Measurements from ENCODE around the gene RNF152.

RNF152 gene

DNA sequence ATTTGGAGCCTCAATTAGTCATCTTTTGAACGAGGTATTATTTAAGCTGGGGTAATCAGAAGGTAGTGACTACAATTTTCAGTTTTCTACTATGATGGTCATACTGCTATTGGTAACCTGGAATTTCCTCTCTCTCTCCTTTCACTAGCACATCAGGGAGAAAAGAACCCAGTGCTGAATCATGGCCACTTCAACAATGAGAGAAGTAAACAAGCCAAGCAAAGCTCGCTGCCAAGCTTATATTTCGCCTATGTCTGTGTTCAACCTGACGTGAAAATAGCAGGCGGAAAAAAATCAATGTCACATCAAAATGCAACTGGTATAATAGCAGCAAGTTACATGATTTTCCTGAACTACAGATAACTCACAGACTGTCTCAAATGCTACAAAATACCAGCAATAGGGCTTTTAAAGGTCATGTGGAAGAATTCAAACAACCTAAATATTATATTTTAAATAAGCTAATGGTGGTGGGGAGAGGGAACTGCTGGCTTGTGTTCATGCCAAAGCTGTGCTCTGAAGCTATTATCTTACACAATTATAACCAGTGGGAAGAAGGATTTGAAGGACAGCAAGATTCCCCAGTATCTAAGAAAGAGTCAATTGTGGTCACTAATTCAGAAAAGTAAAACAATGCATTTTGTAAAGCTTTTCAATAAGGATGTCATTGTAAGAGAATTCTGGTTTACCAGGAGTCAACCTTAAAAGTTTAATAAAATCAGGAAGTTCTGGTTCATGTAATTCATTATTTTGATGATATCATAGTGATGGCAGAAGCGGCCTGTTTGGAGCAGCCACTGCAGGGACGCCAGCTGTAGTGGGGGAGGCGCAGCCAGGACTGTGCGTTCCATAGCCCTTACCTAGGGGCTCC, 38.0 kb downstream of the RNF152 start:
- DNase-seq (ENCODE audit: low spot score), result no peak

GRCh38 chr18:61853855-61854254, 39.0 kb downstream of the RNF152 start:
- DNase-seq (ENCODE audit: low spot score), result no peak

- no peak for DNase-seq (ENCODE audit: low spot score)
These were observed 40.3 kb downstream of the RNF152 start for GRCh38 chr18:61852496-61852895.

GRCh38 chr18:61851940-61852451, 40.8 kb downstream of the RNF152 start:
- no peak for DNase-seq (ENCODE audit: low spot score)

GRCh38 chr18:61851279-61851678, 41.5 kb downstream of the RNF152 start:
- DNase-seq (ENCODE audit: low spot score), result no peak

DNA sequence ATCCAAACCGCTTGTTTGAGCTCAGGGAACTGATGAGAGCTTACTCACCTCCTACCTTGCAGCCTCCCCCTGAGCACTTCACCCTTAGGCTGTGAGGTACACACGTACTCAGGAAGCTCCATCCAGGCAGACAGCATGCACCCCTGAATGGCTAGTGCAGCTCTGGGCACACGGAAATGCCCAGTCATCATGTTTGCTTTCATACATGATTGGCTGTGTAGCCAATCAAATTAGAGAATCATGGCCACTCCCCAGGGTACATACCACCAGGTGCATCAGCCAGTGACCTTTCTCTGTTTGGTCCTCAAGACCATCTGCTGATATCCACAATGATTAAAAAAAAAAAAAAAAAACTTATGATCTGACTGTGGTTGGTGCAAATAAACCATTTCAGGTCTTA, 42.1 kb downstream of the RNF152 start:
- no peak for DNase-seq (ENCODE audit: low spot score)

DNA sequence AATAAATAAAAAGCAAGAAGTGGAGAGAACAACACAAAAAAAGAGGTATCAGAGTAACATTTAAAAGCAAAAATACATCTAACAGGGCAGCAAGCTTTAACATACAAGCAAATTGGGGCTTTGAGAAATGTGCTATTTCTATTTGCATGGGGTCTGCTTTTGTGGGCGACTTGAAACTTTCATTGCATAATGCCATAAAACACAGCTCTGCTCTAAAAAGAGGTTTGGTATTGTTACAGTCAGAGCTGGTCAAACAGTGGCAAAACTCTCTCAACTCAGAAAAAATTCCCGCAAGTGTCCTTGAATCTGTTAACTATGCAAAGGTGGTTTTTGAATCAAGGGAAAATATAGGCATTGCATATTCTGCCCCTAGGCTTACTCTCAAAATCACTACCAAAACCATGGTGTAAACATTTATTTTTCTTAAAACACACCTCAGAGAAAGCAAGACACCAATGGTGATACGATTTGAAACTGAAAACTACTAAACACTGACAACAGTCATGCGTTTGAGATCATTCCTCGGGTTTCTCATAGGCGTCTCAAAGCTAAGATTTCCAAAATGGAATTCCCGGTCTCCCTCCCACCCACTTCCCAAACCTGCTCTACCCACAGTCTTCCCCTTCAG, 45.5 kb downstream of the RNF152 start:
- no peak for DNase-seq (ENCODE audit: low spot score)

DNA sequence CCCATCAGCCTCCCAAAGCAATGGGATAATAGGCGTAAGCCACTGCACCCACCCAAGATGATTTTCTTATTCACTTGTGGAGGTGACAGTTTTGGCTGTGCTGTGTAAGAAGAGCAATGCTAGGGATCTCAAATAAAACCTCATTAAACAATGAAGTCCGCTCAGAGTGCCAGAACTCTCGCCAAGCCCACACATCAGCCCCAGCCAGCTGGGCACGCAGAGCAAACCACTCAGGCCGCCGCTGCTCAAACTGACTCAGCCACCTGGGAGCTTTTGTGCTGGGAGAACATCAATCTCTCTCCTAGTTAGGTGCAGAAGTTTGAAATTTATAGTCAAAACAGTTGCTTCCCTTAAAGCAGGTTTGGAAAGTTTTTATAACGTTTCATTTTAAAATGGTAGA, 47.6 kb downstream of the RNF152 start:
- no peak for DNase-seq (ENCODE audit: low spot score)

- no peak for DNase-seq (ENCODE audit: low spot score)
These were observed 48.1 kb downstream of the RNF152 start for GRCh38 chr18:61844726-61845125.

GRCh38 chr18:61842146-61842545, 50.7 kb downstream of the RNF152 start:
- DNase-seq (ENCODE audit: low spot score), result no peak

DNA sequence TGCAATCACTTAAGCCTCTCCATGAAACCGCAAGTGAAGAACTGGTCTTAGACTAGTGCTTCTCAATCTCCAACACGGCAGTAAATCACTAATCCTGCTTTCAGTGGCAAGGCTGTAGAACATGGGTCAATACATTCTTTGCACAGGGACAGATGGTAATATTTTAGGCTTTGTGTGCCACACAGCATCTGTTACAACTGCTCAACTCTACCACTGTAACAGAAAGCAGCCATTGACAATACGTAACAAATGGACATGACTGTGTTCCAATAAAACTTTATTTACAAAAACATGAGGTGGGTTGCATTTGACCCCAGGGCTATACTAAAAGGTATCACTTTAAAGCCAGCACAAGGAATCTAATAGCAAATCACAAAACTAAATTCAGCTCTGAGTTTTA, 51.1 kb downstream of the RNF152 start:
- no peak for DNase-seq (ENCODE audit: low spot score)

- DNase-seq (ENCODE audit: low spot score), result no peak
These were observed 52.5 kb downstream of the RNF152 start for GRCh38 chr18:61840324-61840723.

DNA sequence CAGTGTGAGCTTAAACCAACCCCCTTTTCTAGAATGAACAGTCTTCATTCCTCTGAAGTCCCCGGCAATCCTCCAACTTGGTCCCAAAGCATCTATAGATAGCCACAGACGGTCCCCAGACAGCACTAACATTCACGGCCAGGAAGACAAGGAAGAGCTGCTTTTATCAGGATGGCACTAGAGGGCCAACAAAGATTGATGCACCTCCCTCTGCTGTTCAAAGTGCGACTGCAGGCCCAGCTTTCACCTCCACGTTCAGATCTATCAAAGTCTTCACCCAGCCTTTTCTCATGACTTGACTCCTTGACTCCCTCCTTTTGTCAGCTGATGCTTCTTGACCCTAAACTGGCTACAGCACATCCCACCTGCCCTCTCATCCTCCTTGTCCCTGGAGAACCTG, 54.3 kb downstream of the RNF152 start:
- no peak for DNase-seq (ENCODE audit: low spot score)

- no peak for DNase-seq (ENCODE audit: low spot score)
These were observed 58.8 kb downstream of the RNF152 start for GRCh38 chr18:61833978-61834377.

GRCh38 chr18:61833387-61833786, 59.4 kb downstream of the RNF152 start:
- DNase-seq (ENCODE audit: low spot score), result no peak

GRCh38 chr18:61832858-61833257, 59.9 kb downstream of the RNF152 start:
- DNase-seq (ENCODE audit: low spot score), result no peak

DNA sequence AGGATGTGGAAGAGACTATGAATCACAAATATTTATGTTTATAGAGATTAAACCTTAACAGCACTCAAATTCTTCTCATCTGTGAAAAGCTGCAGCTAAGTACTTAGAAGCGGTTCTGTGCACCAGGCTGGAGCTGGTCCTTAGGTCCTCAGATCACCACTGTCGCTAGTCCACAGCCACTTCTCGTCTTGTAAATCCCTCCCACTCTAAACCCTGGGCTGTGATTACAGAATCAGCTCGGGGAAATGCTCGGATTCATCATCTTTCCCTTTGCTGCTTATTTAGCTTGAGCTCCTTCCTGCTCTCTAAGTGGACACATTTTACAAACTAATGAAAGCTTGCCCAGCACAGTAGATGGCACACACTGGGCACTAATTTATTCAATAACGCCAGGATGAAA, 61.7 kb downstream of the RNF152 start:
- DNase-seq (ENCODE audit: low spot score), result no peak

GRCh38 chr18:61829108-61829507, 63.7 kb downstream of the RNF152 start:
- no peak for DNase-seq (ENCODE audit: low spot score)

GRCh38 chr18:61827591-61827990, 65.2 kb downstream of the RNF152 start:
- DNase-seq (ENCODE audit: low spot score), result no peak

- no peak for DNase-seq (ENCODE audit: low spot score)
These were observed 67.4 kb downstream of the RNF152 start for GRCh38 chr18:61825386-61825785.

- no peak for DNase-seq (ENCODE audit: low spot score)
These were observed 68.0 kb downstream of the RNF152 start for GRCh38 chr18:61824733-61825363.

DNA sequence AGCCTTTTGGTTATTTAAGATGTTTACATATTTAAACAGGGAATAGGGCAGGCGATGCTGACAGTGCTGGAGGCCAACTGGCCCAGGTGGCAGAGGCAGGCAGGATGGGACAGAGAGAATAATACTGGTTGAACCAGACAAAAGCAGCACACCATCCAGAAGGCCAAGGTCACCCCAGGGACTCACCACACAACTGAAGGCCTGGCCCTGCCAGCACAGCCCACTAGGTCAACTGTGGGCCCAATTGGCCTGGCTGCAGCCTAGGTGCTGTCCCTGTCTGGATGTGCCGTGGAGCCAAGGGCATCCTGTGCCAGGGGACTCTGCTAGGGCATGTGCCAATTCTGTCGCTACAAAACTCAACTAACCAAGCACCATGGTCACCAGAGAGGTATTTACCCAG, 69.2 kb downstream of the RNF152 start:
- no peak for DNase-seq (ENCODE audit: low spot score)

DNA sequence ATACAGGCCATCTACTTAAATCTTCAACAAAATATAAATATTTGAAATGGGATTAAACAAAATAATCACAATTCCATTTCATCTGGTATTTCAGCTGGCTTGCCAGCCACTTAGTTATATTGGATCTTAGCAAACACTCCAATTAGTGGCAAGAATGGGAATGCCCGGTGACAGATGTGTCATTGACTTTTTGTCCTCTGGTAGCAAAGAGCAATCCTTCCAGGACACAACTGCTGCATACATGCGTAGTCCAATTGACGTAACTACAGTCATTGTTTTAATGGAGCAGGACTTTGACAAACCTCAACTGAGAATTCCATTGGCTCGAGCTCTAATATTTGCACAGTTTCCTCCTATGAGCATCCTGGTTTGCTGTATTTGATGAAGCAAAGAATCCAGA, 69.9 kb downstream of the RNF152 start:
- no peak for DNase-seq (ENCODE audit: low spot score)

All from ecto neural progenitor cell (in vitro differentiated cells).